HG03442 (cell line): Measurements from ENCODE around the gene KLHL18.

ENCODE experiments used
- ATAC-seq: cut with Tn5 transposase; IDR thresholded peaks from one replicate; pipeline ENCODE4 v1.9.1; 2021; ENCODE audit warnings: mild to moderate bottlenecking, moderate library complexity; ENCODE audit not compliant: unreplicated experiment

KLHL18 gene

GRCh38 chr3:47392933-47393332 is 110.2 kb downstream of the KLHL18 start:
- no peak for ATAC-seq

DNA sequence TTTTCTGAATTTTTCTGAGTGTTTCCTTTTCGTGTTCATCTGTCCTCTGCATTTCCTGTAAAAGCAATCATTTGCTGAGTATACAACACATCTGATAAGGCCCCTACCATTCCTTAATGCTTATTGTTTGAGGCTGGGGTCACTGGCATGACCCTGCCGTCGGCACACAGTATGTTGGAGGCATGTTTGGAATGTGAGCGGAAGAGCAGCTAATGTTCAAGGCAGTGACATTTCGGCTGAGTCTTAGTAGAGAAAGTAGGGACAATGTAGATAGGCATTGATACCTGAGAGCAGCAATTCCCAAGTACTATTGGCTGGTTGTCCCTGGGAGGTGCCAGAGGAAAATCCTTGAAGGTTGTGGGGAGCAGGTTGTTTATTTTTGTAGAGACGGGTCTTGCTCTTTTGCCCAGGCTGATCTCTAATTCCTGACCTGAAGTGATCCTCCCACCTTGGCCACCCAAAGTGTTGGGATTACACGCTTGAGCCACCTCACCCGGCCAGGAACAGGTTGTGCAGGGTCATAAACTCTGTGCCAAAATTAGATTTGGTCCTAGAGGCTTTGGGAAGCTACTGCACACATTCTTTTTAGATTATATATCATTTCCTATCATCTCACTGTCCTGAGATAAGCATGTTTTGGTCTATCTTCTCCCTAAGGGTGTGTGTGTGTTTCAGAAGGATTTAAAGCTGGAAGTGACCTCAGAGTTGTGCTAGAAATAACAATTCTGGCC is 111.6 kb downstream of the KLHL18 start:
- ATAC-seq = no peak

- no peak for ATAC-seq
These were observed 112.1 kb downstream of the KLHL18 start for GRCh38 chr3:47394881-47395280.
